Neutrophil (primary cell): ENCODE measurements around the gene CBX4.

Experiments
- H3K27ac ChIP-seq: fragments of 200-600 bp; sonication (generic); 2 replicates; pipeline ENCODE4 v1.5.1; 2016; ENCODE audit warnings: mild to moderate bottlenecking, moderate library complexity
- H3K27me3 ChIP-seq: fragments of 200-600 bp; sonication (generic); 2 replicates; pipeline ENCODE4 v1.6.0; 2016; ENCODE audit warnings: mild to moderate bottlenecking
- H3K36me3 ChIP-seq: fragments of 200-600 bp; sonication (generic); 2 replicates; pipeline ENCODE4 v1.5.1; 2017
- H3K4me1 ChIP-seq, 2 experiments: fragments of 200-600 bp in 1 of 2; sonication (generic) in 1 of 2; 1 replicate in 1 of 2; 2 replicates in 1 of 2; pipeline versions ENCODE4 v1.5.1 to v1.6.1; 2013 to 2016; ENCODE audit warnings: low read depth in 1 of 2, low read length in 1 of 2, mild to moderate bottlenecking in 1 of 2, moderate library complexity in 1 of 2; ENCODE audit not compliant: control insufficient read depth in 1 of 2, insufficient read depth in 1 of 2
- H3K4me3 ChIP-seq, 2 experiments: fragments of 200-600 bp in 1 of 2; sonication (generic) in 1 of 2; 1 replicate in 1 of 2; 2 replicates in 1 of 2; pipeline ENCODE4 v1.5.1; 2013 to 2016; ENCODE audit warnings: low read depth in 1 of 2, low read length in 1 of 2, mild to moderate bottlenecking in 1 of 2, moderate library complexity in 1 of 2
- H3K9me3 ChIP-seq: fragments of 200-600 bp; sonication (generic); 2 replicates; pipeline ENCODE4 v1.5.1; 2016
- TF ChIP-seq, protein P1 (sequence below): fragments of 200-600 bp; sonication (generic); IDR thresholded peaks from 2 replicates; pipeline ENCODE4 v1.5.1; 2016; ENCODE audit warnings: antibody characterized with exemption

Gene CBX4

DNA sequence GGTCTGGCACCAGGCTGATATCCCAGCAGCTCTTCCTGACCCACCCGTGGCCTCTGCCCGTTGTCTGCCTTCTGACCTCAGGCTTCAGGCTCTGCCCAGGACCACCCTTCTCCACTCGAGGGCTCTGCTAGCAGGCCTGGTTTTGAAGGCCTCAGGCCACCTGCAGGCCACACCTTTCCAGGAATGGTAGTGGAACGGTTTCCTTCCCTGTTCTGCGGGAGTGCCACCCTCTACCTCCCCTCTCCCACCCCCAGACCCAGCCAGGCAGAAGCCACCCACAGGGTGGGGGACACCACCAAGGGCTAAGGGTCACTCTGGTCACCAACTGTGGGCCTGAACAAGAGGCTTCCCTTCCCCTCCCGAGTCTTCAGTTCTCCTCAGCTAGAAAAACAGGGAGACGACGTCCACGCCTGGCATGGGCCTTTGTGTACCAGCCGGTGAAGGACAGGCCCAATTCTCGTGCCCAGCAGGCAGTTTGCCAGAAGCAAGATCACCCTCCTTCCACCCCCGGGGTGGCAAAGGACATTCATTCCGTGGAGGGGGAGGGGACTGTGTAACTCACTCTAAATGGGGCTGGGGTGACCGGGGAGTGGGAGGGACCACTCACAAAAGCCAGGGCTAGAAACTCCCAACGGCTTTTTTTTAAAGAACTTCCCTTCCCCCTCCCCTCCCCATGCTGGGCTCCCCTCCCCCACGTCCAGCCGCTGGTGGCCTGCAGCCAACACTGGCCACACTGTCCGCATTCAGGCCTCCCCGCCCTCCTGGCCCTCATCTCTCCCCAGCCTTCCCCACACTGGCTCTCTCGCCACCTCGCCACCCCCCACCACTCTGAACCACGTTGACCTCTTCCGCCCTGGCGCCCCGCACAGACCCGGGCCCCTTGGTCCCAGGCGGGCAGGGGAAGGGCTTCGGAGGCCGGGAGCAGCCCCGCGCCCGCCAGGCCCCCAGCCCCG is 7.7 kb downstream of the CBX4 start:
- no peaks in the 10 kb centered on the region for H3K9me3 ChIP-seq
- peak overlapping the region; percentile 18 for H3K27ac ChIP-seq
- peaks cover 40% of the 10 kb centered on the region for H3K36me3 ChIP-seq
- H3K4me3 ChIP-seq, result no peak overlapping the region
- H3K4me1 ChIP-seq, result peaks cover 20 to 32% of the 10 kb centered on the region in 2 experiments
- H3K27me3 ChIP-seq, result peaks cover 65% of the 10 kb centered on the region
- TF ChIP-seq, protein P1, sequence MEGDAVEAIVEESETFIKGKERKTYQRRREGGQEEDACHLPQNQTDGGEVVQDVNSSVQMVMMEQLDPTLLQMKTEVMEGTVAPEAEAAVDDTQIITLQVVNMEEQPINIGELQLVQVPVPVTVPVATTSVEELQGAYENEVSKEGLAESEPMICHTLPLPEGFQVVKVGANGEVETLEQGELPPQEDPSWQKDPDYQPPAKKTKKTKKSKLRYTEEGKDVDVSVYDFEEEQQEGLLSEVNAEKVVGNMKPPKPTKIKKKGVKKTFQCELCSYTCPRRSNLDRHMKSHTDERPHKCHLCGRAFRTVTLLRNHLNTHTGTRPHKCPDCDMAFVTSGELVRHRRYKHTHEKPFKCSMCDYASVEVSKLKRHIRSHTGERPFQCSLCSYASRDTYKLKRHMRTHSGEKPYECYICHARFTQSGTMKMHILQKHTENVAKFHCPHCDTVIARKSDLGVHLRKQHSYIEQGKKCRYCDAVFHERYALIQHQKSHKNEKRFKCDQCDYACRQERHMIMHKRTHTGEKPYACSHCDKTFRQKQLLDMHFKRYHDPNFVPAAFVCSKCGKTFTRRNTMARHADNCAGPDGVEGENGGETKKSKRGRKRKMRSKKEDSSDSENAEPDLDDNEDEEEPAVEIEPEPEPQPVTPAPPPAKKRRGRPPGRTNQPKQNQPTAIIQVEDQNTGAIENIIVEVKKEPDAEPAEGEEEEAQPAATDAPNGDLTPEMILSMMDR, result no peak

DNA sequence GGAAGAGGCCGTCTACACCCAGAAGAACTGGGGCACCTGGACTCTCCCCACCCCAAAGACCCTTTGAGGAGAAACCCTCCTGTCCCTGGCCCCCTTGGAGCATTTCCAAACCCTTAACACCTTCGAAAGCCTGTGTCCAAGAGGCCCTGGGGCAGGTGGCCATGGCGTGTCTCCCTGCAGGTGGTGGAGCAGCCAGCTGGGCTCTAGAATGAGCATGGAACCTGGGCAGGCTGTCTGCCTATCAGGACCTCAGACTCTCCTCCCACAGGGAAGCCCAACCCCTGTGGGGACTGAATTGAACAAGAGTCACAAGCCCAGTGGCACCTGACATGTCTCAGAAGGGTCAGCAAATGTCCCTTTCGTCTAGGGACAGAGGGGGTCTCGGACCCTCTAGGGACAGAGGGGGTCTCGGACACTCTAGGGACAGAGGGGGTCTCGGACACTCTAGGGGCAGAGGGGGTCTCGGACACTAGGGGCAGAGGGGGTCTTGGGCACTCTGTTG is 8.4 kb downstream of the CBX4 start:
- no peak overlapping the region for H3K4me3 ChIP-seq
- H3K27ac ChIP-seq, result no peak overlapping the region
- H3K36me3 ChIP-seq, result peaks cover 33% of the 10 kb centered on the region
- H3K4me1 ChIP-seq, result peaks cover 20 to 32% of the 10 kb centered on the region in 2 experiments
- no peaks in the 10 kb centered on the region for H3K9me3 ChIP-seq
- H3K27me3 ChIP-seq, result peaks cover 72% of the 10 kb centered on the region
- TF ChIP-seq, protein P1, result no peak

DNA sequence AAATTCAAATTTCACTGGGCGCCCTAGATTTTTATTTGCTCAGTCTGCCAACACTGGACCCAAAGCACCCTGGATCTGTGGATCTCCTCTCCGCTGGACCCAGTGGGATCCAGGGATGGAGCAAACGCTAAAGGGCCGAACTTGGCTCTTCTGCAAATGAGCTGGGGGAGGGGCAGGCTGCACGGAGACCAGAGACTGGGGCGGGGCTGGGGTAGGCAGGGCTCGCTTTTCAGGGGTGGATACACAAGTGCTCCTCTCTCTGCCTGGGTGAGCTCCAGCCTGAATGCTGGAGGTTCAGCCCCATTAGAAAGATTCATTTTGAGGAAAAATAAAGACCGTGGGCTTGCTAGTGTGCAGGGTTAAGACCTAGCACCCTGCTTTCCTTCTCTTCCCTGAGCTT is 8.9 kb downstream of the CBX4 start:
- Histone ChIP-seq H3K4me3 (no peak overlapping the region), H3K36me3 (peaks cover 28% of the 10 kb centered on the region), H3K27me3 (peaks cover 77% of the 10 kb centered on the region), H3K27ac (no peak overlapping the region), H3K9me3 (no peaks in the 10 kb centered on the region), H3K4me1 (peaks cover 20 to 30% of the 10 kb centered on the region in 2 experiments)
- TF ChIP-seq, protein P1, result no peak

DNA sequence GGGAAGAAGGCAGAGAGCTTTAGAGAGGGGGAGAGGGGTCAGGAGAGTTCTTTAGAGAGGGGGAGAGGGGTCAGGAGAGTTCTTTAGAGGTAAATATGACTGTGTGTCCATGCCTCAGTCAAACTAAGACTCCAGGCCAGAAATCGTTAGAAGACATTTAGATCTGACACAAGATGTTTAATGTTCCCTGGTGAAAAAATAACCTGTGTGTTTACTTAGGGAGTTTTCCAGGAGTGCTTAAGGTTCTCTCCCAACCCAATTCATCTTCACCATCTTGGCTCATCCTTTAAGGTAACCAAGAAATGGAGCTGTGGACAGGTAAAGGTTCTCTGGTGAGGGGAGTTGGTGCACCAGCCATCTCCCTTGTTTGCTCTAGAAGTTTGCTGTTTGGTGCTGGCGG is 9.8 kb downstream of the CBX4 start:
- Histone ChIP-seq H3K4me1 (peaks cover 20 to 30% of the 10 kb centered on the region in 2 experiments), H3K27ac (no peak overlapping the region), H3K4me3 (no peak overlapping the region), H3K36me3 (peaks cover 19% of the 10 kb centered on the region), H3K27me3 (peaks cover 86% of the 10 kb centered on the region), H3K9me3 (no peaks in the 10 kb centered on the region)
- TF ChIP-seq, protein P1, result no peak

DNA sequence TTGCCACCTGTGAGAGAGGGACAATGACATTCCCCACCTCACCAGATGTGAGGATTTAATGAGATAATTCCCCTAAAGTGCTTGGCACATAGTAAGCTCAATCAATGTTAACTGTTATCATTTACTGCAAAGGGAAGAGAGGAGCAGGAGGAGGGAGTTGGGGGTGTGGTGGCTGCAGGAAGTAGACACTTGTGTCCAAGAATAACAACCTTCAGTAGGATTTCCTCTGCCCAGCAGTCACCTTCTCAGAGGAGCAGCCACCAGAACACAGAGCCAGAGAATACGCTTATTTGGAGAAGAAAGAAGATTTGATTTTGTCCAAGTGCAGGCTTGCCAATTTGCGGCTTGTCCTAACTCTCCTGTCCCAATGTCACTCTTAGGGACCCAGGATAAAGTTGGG is 10.2 kb downstream of the CBX4 start:
- no peak overlapping the region for H3K4me3 ChIP-seq
- H3K4me1 ChIP-seq, result peaks cover 20 to 30% of the 10 kb centered on the region in 2 experiments
- peaks cover 90% of the 10 kb centered on the region for H3K27me3 ChIP-seq
- TF ChIP-seq, protein P1, result no peak
- no peaks in the 10 kb centered on the region for H3K9me3 ChIP-seq
- H3K27ac ChIP-seq, result no peak overlapping the region
- H3K36me3 ChIP-seq, result peaks cover 15% of the 10 kb centered on the region
